ENCODE measurements around the gene TNFAIP8.

TNFAIP8 gene

DNA sequence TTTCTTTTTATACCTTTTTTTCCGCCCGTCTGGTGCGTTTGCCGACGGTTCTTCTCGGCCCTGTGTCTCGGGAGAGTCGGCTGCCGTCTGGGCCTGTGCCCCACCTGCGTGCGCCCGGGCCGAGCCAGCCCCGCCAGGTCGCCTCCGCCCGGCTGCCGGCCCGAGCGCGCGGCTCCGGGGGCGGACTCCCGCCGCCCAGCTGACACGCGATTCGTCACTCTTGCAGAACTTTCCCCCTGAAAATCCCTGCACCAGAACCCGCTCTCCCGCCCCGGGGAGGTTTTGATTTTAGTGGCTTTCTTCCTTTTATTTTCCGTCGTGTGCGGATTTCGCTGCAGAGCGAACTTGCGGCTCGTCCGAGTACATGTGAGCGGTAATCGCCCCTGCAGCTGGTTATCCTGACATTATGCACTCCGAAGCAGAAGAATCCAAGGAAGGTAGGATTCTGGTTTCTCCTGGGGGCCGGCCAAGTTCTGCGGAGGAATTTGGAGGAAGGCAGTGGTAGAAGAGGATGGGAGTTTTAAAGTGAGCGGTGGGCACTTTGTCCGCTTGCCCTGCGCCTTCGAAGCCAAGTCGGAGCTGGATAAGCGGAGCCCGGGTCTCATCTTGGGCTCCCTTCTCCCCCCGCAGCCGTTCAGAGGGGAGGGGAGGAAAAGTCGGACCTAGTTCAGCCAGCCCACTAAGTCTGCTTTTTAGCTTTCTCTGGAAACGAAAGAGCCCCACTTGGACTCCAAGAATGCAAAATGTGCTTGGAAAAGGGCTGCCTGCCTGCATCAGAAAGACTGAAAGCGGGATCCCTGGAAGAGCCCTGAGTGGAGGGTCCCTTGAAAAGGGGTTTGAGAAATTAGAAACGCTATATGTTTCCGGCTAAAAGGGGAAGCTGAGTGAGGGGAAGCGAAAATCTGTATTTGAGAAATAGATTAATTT lies at the start of gene TNFAIP8:
Gene TNFAIP8, plus strand, starts transcription at position 335 of the 927 bp plus-strand sequence. Its CDS starts 72 bp downstream, at position 407.
- peak; percentile 81 to 83 for DNase-seq (ENCODE audit: low read depth in 2 of 2)

DNA sequence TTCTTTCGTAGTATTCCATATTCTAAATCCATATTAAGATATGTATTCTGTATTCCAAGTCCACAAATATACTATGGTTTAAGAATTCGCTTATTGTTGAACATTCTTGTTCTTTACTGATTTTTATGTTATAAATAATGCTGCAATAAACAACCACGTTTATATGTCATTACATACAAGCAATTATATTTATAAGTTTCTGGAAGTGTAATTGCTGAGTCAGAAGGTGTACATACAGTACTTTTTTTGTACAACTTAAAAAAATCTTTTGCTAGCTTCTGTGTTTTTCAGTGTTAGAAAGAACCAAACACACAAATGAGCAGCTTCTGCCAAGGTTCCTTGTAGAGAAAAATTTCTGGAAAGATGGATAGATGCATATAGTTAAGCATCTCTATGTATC lies 48.6 kb upstream of the TNFAIP8 start:
- DNase-seq (ENCODE audit: low read depth in 2 of 2): no peak

DNA sequence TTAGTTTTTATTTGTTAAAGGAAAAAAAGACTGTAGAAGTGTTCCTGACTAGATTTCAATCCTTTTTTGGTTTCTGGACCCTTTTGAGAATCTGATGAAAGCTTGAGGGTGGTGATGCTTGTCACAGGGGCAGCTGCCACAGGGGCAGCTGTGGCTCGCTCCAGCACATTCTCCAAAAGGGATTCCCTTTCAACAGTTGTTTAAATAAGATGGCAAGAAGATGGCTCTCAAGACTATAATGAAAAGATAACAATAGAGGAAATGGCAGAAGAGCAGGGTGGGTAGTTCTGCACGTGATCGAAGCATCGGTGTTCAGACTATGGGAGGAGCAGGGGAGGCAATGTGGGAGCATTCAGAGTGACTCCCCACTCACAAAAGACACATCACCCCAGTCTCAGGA lies 46.5 kb upstream of the TNFAIP8 start:
- DNase-seq (ENCODE audit: low read depth in 2 of 2): no peak

- no peak for DNase-seq (ENCODE audit: low read depth in 2 of 2)
These were observed 44.1 kb upstream of the TNFAIP8 start for GRCh38 chr5:119311688-119312087.

DNA sequence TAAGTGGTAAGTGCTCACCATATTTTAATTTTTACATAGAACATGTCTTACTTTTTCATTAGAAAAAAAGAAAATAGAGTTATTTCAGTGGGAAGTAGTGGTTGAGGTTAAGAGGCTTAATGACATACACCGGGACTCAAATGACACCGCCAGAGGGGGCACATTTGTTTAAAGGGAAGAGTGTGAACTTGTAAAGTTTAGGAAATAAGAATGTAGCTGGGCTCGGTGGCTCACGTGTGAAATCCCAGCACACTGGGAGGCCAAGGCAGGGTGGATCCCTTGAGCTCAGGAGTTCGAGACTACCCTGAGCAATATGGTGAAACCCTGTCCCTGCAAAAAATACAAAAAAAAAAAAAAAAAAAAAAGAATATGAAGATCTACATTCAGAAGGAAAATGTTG lies 43.4 kb upstream of the TNFAIP8 start:
- no peak for DNase-seq (ENCODE audit: low read depth in 2 of 2)

- no peak for DNase-seq (ENCODE audit: low read depth in 2 of 2)
These were observed 42.6 kb upstream of the TNFAIP8 start for GRCh38 chr5:119313197-119313596.

- DNase-seq (ENCODE audit: low read depth in 2 of 2): no peak
These were observed 41.9 kb upstream of the TNFAIP8 start for GRCh38 chr5:119313658-119314605.

GRCh38 chr5:119315516-119315949 lies 40.3 kb upstream of the TNFAIP8 start:
- no peak for DNase-seq (ENCODE audit: low read depth in 2 of 2)

GRCh38 chr5:119316086-119316485 lies 39.7 kb upstream of the TNFAIP8 start:
- DNase-seq (ENCODE audit: low read depth in 2 of 2): no peak

DNA sequence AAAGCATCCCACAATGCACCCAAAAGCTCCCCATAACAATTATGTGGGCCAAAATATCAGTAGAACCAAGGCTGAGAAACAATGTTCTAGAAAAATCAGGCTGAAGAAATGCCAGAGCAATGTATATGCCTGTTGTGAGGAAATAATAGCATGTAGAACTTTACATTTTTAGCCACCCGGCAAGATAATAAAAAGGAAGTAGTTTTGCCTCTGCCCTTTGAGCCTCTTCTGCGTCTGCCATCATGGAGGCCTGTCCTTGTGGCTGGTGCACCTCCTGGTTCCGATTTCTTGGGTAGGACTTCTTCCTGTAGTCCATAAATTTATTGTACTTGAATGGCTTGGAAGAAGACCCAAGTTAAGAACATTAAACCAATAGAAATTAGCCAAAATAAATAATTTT lies 38.9 kb upstream of the TNFAIP8 start:
- DNase-seq (ENCODE audit: low read depth in 2 of 2): no peak

GRCh38 chr5:119318256-119318894 lies 37.4 kb upstream of the TNFAIP8 start:
- DNase-seq (ENCODE audit: low read depth in 2 of 2): no peak

GRCh38 chr5:119319401-119319800 lies 36.4 kb upstream of the TNFAIP8 start:
- DNase-seq (ENCODE audit: low read depth in 2 of 2): no peak

DNA sequence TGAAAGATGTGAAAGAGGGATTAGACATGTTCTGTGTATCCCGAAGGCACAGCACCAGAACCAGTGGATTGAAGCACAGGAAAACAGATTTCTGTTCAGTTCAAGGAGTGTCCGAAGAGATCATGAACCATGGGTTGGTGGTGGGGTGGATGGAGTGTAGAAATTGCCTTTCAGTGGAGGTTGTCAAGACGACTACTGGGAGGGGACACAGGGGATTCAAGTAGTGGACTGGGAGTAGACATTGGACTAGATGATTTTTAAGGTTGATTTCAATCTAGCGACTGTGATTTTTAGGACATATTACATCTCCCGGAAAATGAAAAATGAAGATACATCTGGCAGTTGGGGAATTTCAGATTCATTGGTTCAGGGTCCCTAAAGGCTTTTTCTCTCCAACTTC lies 35.9 kb upstream of the TNFAIP8 start:
- no peak for DNase-seq (ENCODE audit: low read depth in 2 of 2)

GRCh38 chr5:119321569-119322311 lies 34.1 kb upstream of the TNFAIP8 start:
- no peak for DNase-seq (ENCODE audit: low read depth in 2 of 2)

DNA sequence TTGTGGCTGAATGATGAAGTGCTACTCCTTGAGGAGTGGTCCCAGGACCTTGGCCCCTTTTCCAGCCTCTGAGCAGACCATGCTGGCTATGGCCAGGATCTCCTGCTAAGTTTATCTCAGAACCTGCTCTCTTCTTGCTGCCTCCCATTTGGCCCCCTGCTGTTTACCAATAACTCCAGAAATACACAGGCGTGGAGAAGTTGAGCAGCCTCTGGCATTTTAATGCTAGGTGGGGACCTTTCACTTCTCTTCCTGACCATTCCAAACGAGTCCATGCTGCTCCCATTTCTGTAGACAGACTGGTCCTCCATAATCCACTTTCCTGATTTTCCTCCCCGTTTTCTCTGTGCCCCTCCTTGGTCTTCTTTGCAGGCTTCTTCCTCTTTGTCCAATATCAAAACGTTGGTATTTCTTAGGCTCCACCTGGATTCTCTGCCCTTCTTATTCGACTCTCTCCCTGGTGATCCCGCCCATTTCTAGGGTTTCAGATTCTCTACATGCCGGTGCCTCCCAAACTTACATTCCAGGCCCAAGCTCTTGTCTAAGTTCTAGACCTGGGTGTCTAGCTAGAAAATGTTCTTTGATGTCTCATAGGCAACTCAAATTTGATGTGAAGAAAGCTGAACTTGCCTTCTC lies 33.4 kb upstream of the TNFAIP8 start:
- DNase-seq (ENCODE audit: low read depth in 2 of 2): no peak

DNA sequence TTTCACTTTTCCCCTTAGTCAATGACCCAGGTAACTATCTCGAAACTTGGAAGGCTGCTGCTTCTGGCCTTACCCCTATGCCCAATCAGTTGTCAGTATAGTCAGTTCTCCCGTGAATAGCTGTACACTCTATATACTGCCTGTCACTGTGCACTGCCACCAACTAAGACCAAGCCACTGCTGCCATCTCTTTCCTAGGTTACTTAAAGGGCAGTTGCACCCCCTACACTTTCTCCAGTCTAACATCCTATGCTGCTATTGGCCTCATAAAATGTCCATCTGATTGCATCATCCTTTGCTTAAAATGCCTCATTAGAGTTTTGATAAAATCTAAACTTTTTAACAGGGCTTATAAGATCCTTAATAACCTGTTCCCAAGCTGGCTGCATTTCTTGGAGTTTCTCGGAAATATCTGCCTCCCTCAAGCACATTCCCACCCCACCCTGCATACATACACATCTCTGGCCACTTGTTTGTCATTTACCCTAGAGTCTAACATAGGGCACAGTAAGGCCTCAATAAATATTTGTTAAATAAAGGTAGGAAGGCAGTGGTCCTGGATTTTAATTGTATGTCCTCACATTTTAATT lies 32.8 kb upstream of the TNFAIP8 start:
- DNase-seq (ENCODE audit: low read depth in 2 of 2): no peak

DNA sequence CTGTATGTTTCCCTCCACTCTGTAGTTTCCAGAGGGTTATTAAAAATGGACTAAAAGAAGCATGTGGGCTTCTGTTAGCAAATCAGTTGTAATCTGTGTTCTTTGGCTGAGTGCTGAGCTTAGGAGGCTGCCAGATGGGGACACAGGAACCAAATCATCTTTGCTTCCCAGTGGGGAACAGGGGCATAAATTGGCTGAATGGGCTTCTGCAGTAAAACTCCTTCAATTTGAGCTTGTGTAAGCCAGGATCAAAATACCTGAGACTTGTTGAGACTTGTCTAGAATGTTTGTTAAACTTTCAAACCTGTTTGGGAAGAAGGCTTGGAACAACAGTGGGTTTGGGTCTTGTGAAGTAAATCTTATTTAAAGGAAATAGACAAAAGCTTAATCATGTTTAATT lies 32.2 kb upstream of the TNFAIP8 start:
- DNase-seq (ENCODE audit: low read depth in 2 of 2): no peak

GRCh38 chr5:119324842-119325241 lies 31.0 kb upstream of the TNFAIP8 start:
- DNase-seq (ENCODE audit: low read depth in 2 of 2): no peak

DNA sequence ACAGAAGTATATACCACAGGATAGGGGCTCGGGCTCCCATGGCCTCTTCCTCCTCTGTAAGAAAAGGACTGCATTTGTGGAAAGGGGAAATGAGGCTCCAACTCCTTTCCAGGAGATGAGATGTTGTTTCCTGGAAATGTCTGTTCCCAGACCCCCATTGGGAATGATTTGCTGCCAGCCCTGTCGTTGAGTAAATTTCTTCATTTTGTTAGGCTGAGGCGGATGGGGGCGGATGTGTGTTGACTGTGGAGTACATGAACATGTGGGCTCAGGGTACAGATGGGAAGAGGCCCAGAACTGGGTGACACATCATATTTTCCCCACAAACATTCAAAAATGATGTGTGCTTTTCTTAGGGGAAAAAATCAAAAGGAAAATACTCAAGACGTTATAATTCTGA lies 28.8 kb upstream of the TNFAIP8 start:
- no peak for DNase-seq (ENCODE audit: low read depth in 2 of 2)

Measured in stimulated activated CD8-positive, alpha-beta memory T cell treated with anti-CD3 and anti-CD28 coated beads, Interleukin-15, amount 100 ng/mL, for 48 hours (primary cell).